BJ (cell line): ENCODE data around the gene FLNA. TPM values are rescaled to one million over a fixed set of nuclear protein-coding genes. Genes with fewer than 3 reads are reported as not detected.

ENCODE experiments used
- CTCF ChIA-PET: fragments of 350-600 bp; formaldehyde crosslinking; extraction: SDS; loops from one replicate; lab custom pipeline; 2021; ENCODE audit warnings: antibody characterized with exemption, inconsistent platforms; lab: Yijun Ruan, JAX
- POLR2A ChIA-PET: fragments of 300-600 bp; sonication (Branson Sonifier 250); formaldehyde crosslinking; extraction: SDS; loops from one replicate; lab custom pipeline; 2021; ENCODE audit warnings: antibody characterized with exemption; lab: Charles Lee
- DNase-seq: peaks from one replicate; pipeline ENCODE4 v3.0.0-alpha.2; 2011; ENCODE audit warnings: low read depth
- H3K27me3 ChIP-seq: 2 replicates; pipeline ENCODE4 v1.6.0; 2011; ENCODE audit warnings: low read length; ENCODE audit not compliant: control insufficient read depth, insufficient read depth
- H3K36me3 ChIP-seq: 2 replicates; pipeline ENCODE4 v1.5.1; 2011; ENCODE audit warnings: low read length; ENCODE audit not compliant: control insufficient read depth, insufficient read depth
- H3K4me3 ChIP-seq: 2 replicates; pipeline ENCODE4 v1.5.1; 2011; ENCODE audit warnings: low read depth, mild to moderate bottlenecking, control low read depth, low read length
- polyA plus RNA-seq: library from polyadenylated mRNA; depleted of rRNA; stranded (reverse); fragments of >200 nt; gene quantifications from 2 replicates; pipeline ENCODE4 v1.2.3, GENCODE V29; 2011
- TF ChIP-seq, protein P1 (sequence below): IDR thresholded peaks from 2 replicates; pipeline ENCODE4 v1.5.1; 2011; ENCODE audit warnings: low read depth, mild to moderate bottlenecking, control low read depth, inconsistent platforms, low read length, moderate library complexity; ENCODE audit not compliant: insufficient read depth

FLNA gene
- polyA plus RNA-seq, 1 experiment: 1,740 TPM

GRCh38 chrX:154362085-154362742 lies 12.2 kb downstream of the FLNA start:
- Histone ChIP-seq H3K36me3 (peaks cover 84% of the 10 kb centered on the region), H3K27me3 (no peaks in the 10 kb centered on the region), H3K4me3 (no peak overlapping the region)
- ChIA-PET CTCF (interaction anchor here (1.0 kb wide), 1 partner anchor 185 kb away, joined by 4 read pairs; the partner anchor contains the start of gene IKBKG), POLR2A (no interaction called here)
- no peak for DNase-seq
- TF ChIP-seq, protein P1, sequence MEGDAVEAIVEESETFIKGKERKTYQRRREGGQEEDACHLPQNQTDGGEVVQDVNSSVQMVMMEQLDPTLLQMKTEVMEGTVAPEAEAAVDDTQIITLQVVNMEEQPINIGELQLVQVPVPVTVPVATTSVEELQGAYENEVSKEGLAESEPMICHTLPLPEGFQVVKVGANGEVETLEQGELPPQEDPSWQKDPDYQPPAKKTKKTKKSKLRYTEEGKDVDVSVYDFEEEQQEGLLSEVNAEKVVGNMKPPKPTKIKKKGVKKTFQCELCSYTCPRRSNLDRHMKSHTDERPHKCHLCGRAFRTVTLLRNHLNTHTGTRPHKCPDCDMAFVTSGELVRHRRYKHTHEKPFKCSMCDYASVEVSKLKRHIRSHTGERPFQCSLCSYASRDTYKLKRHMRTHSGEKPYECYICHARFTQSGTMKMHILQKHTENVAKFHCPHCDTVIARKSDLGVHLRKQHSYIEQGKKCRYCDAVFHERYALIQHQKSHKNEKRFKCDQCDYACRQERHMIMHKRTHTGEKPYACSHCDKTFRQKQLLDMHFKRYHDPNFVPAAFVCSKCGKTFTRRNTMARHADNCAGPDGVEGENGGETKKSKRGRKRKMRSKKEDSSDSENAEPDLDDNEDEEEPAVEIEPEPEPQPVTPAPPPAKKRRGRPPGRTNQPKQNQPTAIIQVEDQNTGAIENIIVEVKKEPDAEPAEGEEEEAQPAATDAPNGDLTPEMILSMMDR: no peak

DNA sequence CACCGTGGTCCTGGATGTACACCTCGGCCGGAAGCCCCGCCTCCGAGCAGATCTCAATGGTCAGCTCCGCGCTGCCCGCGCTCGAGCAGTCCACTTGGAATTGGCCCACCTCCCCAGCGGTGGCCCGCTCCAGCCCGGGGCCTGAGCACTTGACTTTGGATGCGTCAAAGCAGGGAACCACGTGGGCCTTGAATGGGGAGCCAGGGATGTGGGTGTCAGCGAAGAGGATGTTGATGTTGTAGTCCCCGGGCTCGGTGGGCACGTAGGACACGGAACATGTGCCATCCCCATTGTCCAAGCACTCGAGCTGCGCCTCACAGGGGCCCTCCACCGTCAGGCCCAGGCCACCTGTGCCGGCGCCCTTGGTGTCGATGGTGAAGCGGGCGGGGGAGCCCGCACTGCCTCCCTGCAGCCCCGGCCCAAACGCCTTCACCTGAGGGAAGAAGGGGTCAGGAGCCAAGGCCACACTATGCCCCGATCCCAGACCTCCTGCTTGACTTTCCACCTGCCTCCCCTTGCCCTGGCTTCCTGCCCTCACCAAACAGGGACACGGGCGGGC lies 14.2 kb downstream of the FLNA start:
- Histone ChIP-seq H3K36me3 (peaks cover 76% of the 10 kb centered on the region), H3K27me3 (no peaks in the 10 kb centered on the region), H3K4me3 (no peak overlapping the region)
- no peak for DNase-seq
- CTCF ChIA-PET: no interaction called here
- TF ChIP-seq, protein P1: no peak
- POLR2A ChIA-PET: no interaction called here

DNA sequence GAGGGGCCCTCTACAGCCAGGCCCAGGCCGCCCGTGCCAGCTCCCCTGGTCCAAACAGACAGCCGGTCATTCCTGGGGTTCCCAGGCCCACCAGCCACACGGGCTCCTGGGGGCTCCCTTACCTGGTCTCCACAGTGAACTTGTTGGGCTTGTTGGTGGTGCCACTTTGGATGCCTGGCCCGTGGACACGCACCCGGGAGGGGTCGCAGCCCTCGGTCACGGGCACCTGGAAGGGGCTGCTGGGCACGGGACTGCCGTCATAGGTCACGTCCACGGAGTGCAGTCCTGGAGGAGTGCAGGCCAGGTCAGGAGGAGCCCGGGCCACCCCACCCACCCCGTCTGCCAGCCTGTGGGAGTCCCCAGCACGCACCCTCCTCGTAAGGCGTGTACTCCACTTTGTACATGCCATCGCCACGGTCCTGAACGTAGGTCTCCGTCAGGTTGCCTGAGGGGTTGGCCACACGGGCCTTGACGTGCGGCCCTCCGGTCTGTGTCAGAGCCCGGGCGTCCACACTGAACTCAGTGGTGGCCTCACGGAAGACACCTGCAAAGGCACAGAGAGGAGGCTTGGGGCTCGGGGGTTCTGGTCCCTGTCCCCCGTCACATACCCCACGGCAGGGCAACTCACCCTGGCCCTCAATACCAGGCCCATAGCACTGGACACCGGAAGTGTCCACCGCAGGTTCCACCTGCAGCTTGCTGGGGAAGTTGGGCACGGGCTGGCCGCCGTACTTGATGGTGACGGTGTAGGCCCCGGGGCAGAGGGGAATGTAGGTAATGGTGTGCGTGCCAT lies 14.9 kb downstream of the FLNA start:
- peaks cover 74% of the 10 kb centered on the region for H3K36me3 ChIP-seq
- TF ChIP-seq, protein P1: no peak
- no peak for DNase-seq
- POLR2A ChIA-PET: no interaction called here
- H3K4me3 ChIP-seq: no peak overlapping the region
- no peaks in the 10 kb centered on the region for H3K27me3 ChIP-seq
- CTCF ChIA-PET: no interaction called here

DNA sequence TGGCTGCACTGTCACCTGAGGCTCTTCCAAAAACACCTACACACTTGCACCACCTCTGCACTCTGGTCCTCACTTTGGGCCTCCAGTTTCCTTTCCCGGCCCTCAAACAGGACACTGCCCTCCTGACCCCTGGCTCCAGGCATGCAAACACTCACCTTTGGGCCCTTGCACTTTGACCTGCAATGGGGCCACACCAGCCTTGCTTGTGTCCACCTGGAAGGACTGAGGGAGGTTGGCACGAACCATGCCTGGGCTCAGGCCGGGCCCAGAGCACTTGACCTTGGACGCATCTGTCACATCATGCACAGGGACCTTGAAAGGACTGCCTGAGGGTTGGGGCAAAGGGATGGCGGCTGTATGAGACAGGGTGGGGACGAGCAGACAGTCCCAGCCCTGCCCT lies 15.6 kb downstream of the FLNA start:
- POLR2A ChIA-PET: no interaction called here
- no peak for DNase-seq
- no peak overlapping the region for H3K4me3 ChIP-seq
- TF ChIP-seq, protein P1: no peak
- no peaks in the 10 kb centered on the region for H3K27me3 ChIP-seq
- CTCF ChIA-PET: no interaction called here
- peaks cover 75% of the 10 kb centered on the region for H3K36me3 ChIP-seq

GRCh38 chrX:154358011-154358410 lies 16.4 kb downstream of the FLNA start:
- POLR2A ChIA-PET: no interaction called here
- Histone ChIP-seq H3K4me3 (no peak overlapping the region), H3K27me3 (no peaks in the 10 kb centered on the region), H3K36me3 (peaks cover 80% of the 10 kb centered on the region)
- CTCF ChIA-PET: no interaction called here
- no peak for DNase-seq
- TF ChIP-seq, protein P1: no peak
